SK-N-SH (cell line): ENCODE measurements around the gene SLC22A13. TPM values are rescaled to one million over a fixed set of nuclear protein-coding genes. Genes with fewer than 3 reads are reported as not detected.

ENCODE experiments used
- CTCF ChIA-PET: fragments of 300-600, 350-600 bp; formaldehyde crosslinking; extraction: SDS; loops from one replicate; lab custom pipeline; 2021; lab: Yijun Ruan, JAX
- POLR2A ChIA-PET: fragments of 350-600 bp; sonication (Branson Sonifier 250); formaldehyde crosslinking; extraction: SDS; loops from one replicate; lab custom pipeline; 2020; ENCODE audit warnings: antibody characterized with exemption, inconsistent platforms; lab: Yijun Ruan, JAX
- DNase-seq: peaks from one replicate; pipeline ENCODE4 v3.0.0; 2012
- H2AFZ ChIP-seq: fragments of 200-600 bp; sonication (generic); 2 replicates; pipeline ENCODE4 v1.8.1; 2016; ENCODE audit warnings: antibody characterized with exemption, mild to moderate bottlenecking, low read depth
- H3F3A ChIP-seq: fragments of 200-600 bp; sonication (generic); replicated peaks from 2 replicates; pipeline ENCODE3; 2016; ENCODE audit warnings: antibody characterized with exemption, mild to moderate bottlenecking; ENCODE audit not compliant: insufficient read depth
- H3K27ac ChIP-seq, 2 experiments: fragments of 200-500 bp in 1 of 2; fragments of 200-600 bp in 1 of 2; sonication (Bioruptor generic) in 1 of 2; sonication (generic), shearing (Covaris generic) in 1 of 2; 2 replicates each; pipeline versions ENCODE4 v1.5.1 to v1.6.1; 2014 to 2016; ENCODE audit warnings: low read depth in 2 of 2, inconsistent platforms in 1 of 2, low read length in 1 of 2, mild to moderate bottlenecking in 1 of 2, mixed read lengths in 1 of 2
- H3K27me3 ChIP-seq: fragments of 200-600 bp; sonication (generic), shearing (Covaris generic); 2 replicates; pipeline ENCODE4 v1.6.1; 2016; ENCODE audit warnings: mixed run types; ENCODE audit not compliant: insufficient read depth
- H3K36me3 ChIP-seq, 2 experiments: fragments of 200-500 bp in 1 of 2; fragments of 200-600 bp in 1 of 2; sonication (Bioruptor generic) in 1 of 2; sonication (generic) in 1 of 2; replicated peaks in 1 of 2; 2 replicates each; pipeline versions ENCODE3 to v1.5.1; 2014 to 2016; ENCODE audit warnings: low read length in 1 of 2, mild to moderate bottlenecking in 1 of 2; ENCODE audit not compliant: insufficient read depth in 2 of 2, control insufficient read depth in 1 of 2
- H3K4me1 ChIP-seq, 2 experiments: fragments of 200-500 bp in 1 of 2; fragments of 200-600 bp in 1 of 2; sonication (Bioruptor generic) in 1 of 2; sonication (generic), shearing (Covaris generic) in 1 of 2; 2 replicates each; pipeline versions ENCODE4 v1.5.1 to v1.6.1; 2014 to 2016; ENCODE audit warnings: low read depth in 1 of 2, low read length in 1 of 2, mixed run types in 1 of 2; ENCODE audit not compliant: insufficient read depth in 2 of 2, control insufficient read depth in 1 of 2
- H3K4me2 ChIP-seq: fragments of 200-600 bp; sonication (generic), shearing (Covaris generic); 2 replicates; pipeline ENCODE4 v1.6.1; 2017; ENCODE audit warnings: mixed run types
- H3K4me3 ChIP-seq, 2 experiments: fragments of 200-500 bp in 1 of 2; fragments of 200-600 bp in 1 of 2; sonication (Bioruptor generic) in 1 of 2; sonication (generic), shearing (Covaris generic) in 1 of 2; 2 replicates each; pipeline versions ENCODE4 v1.5.1 to v1.8.1; 2014 to 2016; ENCODE audit warnings: low read depth in 2 of 2, inconsistent platforms in 1 of 2, low read length in 1 of 2, mild to moderate bottlenecking in 1 of 2, mixed read lengths in 1 of 2, moderate library complexity in 1 of 2
- H3K79me2 ChIP-seq: fragments of 200-600 bp; sonication (generic); 2 replicates; pipeline ENCODE4 v1.8.1; 2017; ENCODE audit warnings: mild to moderate bottlenecking; ENCODE audit not compliant: insufficient read depth
- H3K9ac ChIP-seq: fragments of 200-600 bp; sonication (generic); 2 replicates; pipeline ENCODE4 v1.6.1; 2017; ENCODE audit warnings: mixed run types
- H3K9me2 ChIP-seq: fragments of 200-600 bp; sonication (generic); 2 replicates; pipeline ENCODE4 v1.6.1; 2017; ENCODE audit warnings: mixed run types
- H3K9me3 ChIP-seq: fragments of 200-600 bp; sonication (generic); 2 replicates; pipeline ENCODE4 v1.6.1; 2017; ENCODE audit warnings: mixed run types, mild to moderate bottlenecking, moderate library complexity
- H4K20me1 ChIP-seq: fragments of 200-600 bp; sonication (generic); 2 replicates; pipeline ENCODE4 v1.6.1; 2017; ENCODE audit warnings: mild to moderate bottlenecking, mixed run types; ENCODE audit not compliant: insufficient read depth
- CHD2 ChIP-seq: fragments of 150-350 bp; IDR thresholded peaks from 2 replicates; pipeline ENCODE4 v1.6.1; 2018; ENCODE audit warnings: low read length; ENCODE audit not compliant: partially characterized antibody
- CTCF ChIP-seq: fragments of 200-600 bp; sonication (generic); IDR thresholded peaks from 2 replicates; pipeline ENCODE4 v1.6.1; 2017; ENCODE audit warnings: antibody characterized with exemption, mild to moderate bottlenecking, moderate library complexity
- ELF1 ChIP-seq: IDR thresholded peaks from 2 replicates; pipeline ENCODE4 v1.4.0; 2012
- EP300 ChIP-seq, 2 experiments: IDR thresholded peaks; 2 replicates each; pipeline versions ENCODE4 v1.4.0 to v1.6.1; 2012; ENCODE audit warnings: borderline replicate concordance in 1 of 2, low read depth in 1 of 2, low read length in 1 of 2
- EZH2phosphoT487 ChIP-seq: fragments of 200-600 bp; sonication (generic); IDR thresholded peaks from 2 replicates; pipeline ENCODE4 v1.6.1; 2017; ENCODE audit warnings: low read depth, mixed run types, mild to moderate bottlenecking, antibody characterized with exemption, moderate library complexity, borderline replicate concordance
- FOXJ3 ChIP-seq: sonication (generic); formaldehyde crosslinking; IDR thresholded peaks from 2 replicates; pipeline ENCODE4 v1.5.1; 2020; ENCODE audit warnings: mild to moderate bottlenecking, missing genetic modification reagents
- GABPA ChIP-seq: IDR thresholded peaks from 2 replicates; pipeline ENCODE4 v1.4.0; 2012; ENCODE audit warnings: low read depth, mild to moderate bottlenecking
- GATA2 ChIP-seq: sonication (generic); formaldehyde crosslinking; IDR thresholded peaks from 2 replicates; pipeline ENCODE4 v1.5.0; 2020; ENCODE audit warnings: mild to moderate bottlenecking, missing genetic modification reagents
- IRF3 ChIP-seq: fragments of 150-350 bp; IDR thresholded peaks from 2 replicates; pipeline ENCODE4 v1.6.1; 2016; ENCODE audit warnings: mild to moderate bottlenecking, low read depth, low read length
- JUND ChIP-seq: IDR thresholded peaks from 2 replicates; pipeline ENCODE4 v1.4.0; 2012
- MXI1 ChIP-seq: IDR thresholded peaks from 2 replicates; pipeline ENCODE4 v1.6.1; 2012; ENCODE audit warnings: mild to moderate bottlenecking, low read depth, low read length, improper control_type of control experiment
- NRF1 ChIP-seq: IDR thresholded peaks from 2 replicates; pipeline ENCODE4 v1.6.1; 2012; ENCODE audit warnings: low read depth, mild to moderate bottlenecking, low read length
- PBX3 ChIP-seq: IDR thresholded peaks from 2 replicates; pipeline ENCODE4; 2012
- POLR2AphosphoS5 ChIP-seq: IDR thresholded peaks from 2 replicates; pipeline ENCODE4 v1.6.1; 2012; ENCODE audit warnings: low read depth, low read length
- RAD21 ChIP-seq: IDR thresholded peaks from 2 replicates; pipeline ENCODE4 v1.6.1; 2012; ENCODE audit warnings: mild to moderate bottlenecking, low read length
- RCOR1 ChIP-seq: fragments of 150-350 bp; IDR thresholded peaks from 2 replicates; pipeline ENCODE4 v1.6.1; 2017; ENCODE audit warnings: antibody characterized with exemption, low read length
- RFX5 ChIP-seq: IDR thresholded peaks from 2 replicates; pipeline ENCODE4 v1.6.1; 2012; ENCODE audit warnings: mild to moderate bottlenecking, improper control_type of control experiment, low read length
- RXRA ChIP-seq: IDR thresholded peaks from 2 replicates; pipeline ENCODE4 v1.4.0; 2012; ENCODE audit warnings: low read depth, mild to moderate bottlenecking, borderline replicate concordance
- SMC3 ChIP-seq: IDR thresholded peaks from 2 replicates; pipeline ENCODE4 v1.6.1; 2012; ENCODE audit warnings: low read depth, low read length, improper control_type of control experiment
- TAF1 ChIP-seq: IDR thresholded peaks from 2 replicates; pipeline ENCODE4 v1.6.1; 2012; ENCODE audit warnings: low read depth, mild to moderate bottlenecking, low read length, moderate library complexity, borderline replicate concordance
- TCF12 ChIP-seq: IDR thresholded peaks from 2 replicates; pipeline ENCODE4 v1.4.0; 2012
- TEAD4 ChIP-seq: IDR thresholded peaks from 2 replicates; pipeline ENCODE4 v1.4.0; 2012; ENCODE audit warnings: mild to moderate bottlenecking, borderline replicate concordance; ENCODE audit not compliant: insufficient read depth
- USF2 ChIP-seq: fragments of 150-350 bp; IDR thresholded peaks from 2 replicates; pipeline ENCODE4 v1.6.1; 2017; ENCODE audit warnings: antibody characterized with exemption, low read length, low read depth, borderline replicate concordance
- WGBS: methylation state at CpG from one replicate; pipeline ENCODE4 v1.1.6; 2017; ENCODE audit warnings: low lambda C conversion rate; 5-methylcytosine and 5-hydroxymethylcytosine counted together
- polyA plus RNA-seq, 3 experiments: library from polyadenylated mRNA; depleted of rRNA; stranded (reverse); fragments of >200 nt; gene quantifications; 2 replicates each; pipeline ENCODE4 v1.2.3, GENCODE V29; 2012

The SLC22A13 gene
- polyA plus RNA-seq, 1 of the 3 experiments (the other 2 are of a cell fraction): 0.08 TPM

- Histone ChIP-seq H2AFZ (no peak overlapping the region), H3K79me2 (peaks cover 25% of the 10 kb centered on the region; the same call in 1 of the 2 replicates), H3K27ac (no peak overlapping the region), H3F3A (peaks cover 25% of the 10 kb centered on the region), H3K4me3 (no peak overlapping the region), H3K4me2 (no peak overlapping the region), H3K9ac (no peak overlapping the region)
- POLR2A ChIA-PET: no interaction called here
- CTCF ChIA-PET: no interaction called here
- no peak for TF ChIP-seq CTCF
- no peak for TF ChIP-seq EP300 (IDR thresholded peaks at IDR 0.05; ENCODE audit: borderline replicate concordance in 1 of 2, low read depth in 1 of 2, low read length in 1 of 2)
- no peak for TF ChIP-seq RCOR1
- no peak for TF ChIP-seq TAF1
- no peak for TF ChIP-seq CHD2
- no peak for TF ChIP-seq USF2
- no peak for TF ChIP-seq GABPA
- TF ChIP-seq GATA2 (CRISPR knock-in tag): no peak
- no peak for TF ChIP-seq RXRA
- no peak for TF ChIP-seq RFX5
- TF ChIP-seq JUND: no peak
- no peak for TF ChIP-seq TCF12
- TF ChIP-seq, all 33 proteins: peak for 0
- H3K9me3 ChIP-seq: no peaks in the 10 kb centered on the region
- WGBS: 88% methylated on average over 4 of the region's 4 CpGs
- H3K27me3 ChIP-seq: no peaks in the 10 kb centered on the region
- H3K36me3 ChIP-seq: peaks cover 55 to 72% of the 10 kb centered on the region in 2 experiments
- H3K4me1 ChIP-seq: peaks cover 0 to 10% of the 10 kb centered on the region in 2 experiments; a peak in 2 of 4 replicates
- peaks cover 4% of the 10 kb centered on the region; the same call in 1 of the 2 replicates for H4K20me1 ChIP-seq
- no peak for DNase-seq
- H3K9me2 ChIP-seq: no peaks in the 10 kb centered on the region
These were observed 19.7 kb upstream of the SLC22A13 start for GRCh38 chr3:38245930-38246329.

GRCh38 chr3:38247366-38248035 is 18.1 kb upstream of the SLC22A13 start:
- Histone ChIP-seq H3K9ac (no peak overlapping the region), H3K9me3 (no peaks in the 10 kb centered on the region), H3K9me2 (no peaks in the 10 kb centered on the region), H3K4me2 (no peak overlapping the region), H3F3A (peaks cover 25% of the 10 kb centered on the region), H3K79me2 (peaks cover 16% of the 10 kb centered on the region; the same call in 1 of the 2 replicates), H3K27ac (peak overlapping the region in 1 of 2 experiments; percentile 56; a peak in 3 of 4 replicates), H3K36me3 (peaks cover 56 to 73% of the 10 kb centered on the region in 2 experiments), H3K27me3 (no peaks in the 10 kb centered on the region), H3K4me1 (peaks cover 0 to 10% of the 10 kb centered on the region in 2 experiments; a peak in 2 of 4 replicates), H2AFZ (no peak overlapping the region), H4K20me1 (peaks cover 4% of the 10 kb centered on the region; the same call in 1 of the 2 replicates), H3K4me3 (no peak overlapping the region)
- no peak for DNase-seq
- CTCF ChIA-PET: interaction anchor here (0.6 to 1.2 kb wide), 3 partner anchors 8 to 116 kb away, joined by 3 to 6 read pairs (median 4); no protein-coding TSS in a partner anchor
- POLR2A ChIA-PET: no interaction called here
- TF ChIP-seq CHD2 (no peak), FOXJ3 (no peak), MXI1 (no peak), ELF1 (no peak), NRF1 (no peak), PBX3 (peak; percentile 61), TCF12 (peak; percentile 60), EZH2phosphoT487 (no peak), IRF3 (no peak), USF2 (no peak), RAD21 (peak; percentile 36), TEAD4 (no peak), SMC3 (peak; percentile 23; the same call in 1 of the 2 replicates), JUND (peak; percentile 64), POLR2AphosphoS5 (no peak)
